LHCN-M2 (cell line): Measurements from ENCODE around the gene RSPH1. TPM values are rescaled to one million over a fixed set of nuclear protein-coding genes. Genes with fewer than 3 reads are reported as not detected.

ENCODE experiments used
- DNase-seq: peaks from one replicate; pipeline ENCODE4 v3.0.0-alpha.2; 2012; ENCODE audit warnings: low read depth
- total RNA-seq: library from RNA; depleted of rRNA; stranded (reverse); fragments of >200 nt; gene quantifications from 2 replicates; pipeline ENCODE4 v1.2.3, GENCODE V29; 2014

The RSPH1 gene
- total RNA-seq, 1 experiment from 2014 or later = not detected

DNA sequence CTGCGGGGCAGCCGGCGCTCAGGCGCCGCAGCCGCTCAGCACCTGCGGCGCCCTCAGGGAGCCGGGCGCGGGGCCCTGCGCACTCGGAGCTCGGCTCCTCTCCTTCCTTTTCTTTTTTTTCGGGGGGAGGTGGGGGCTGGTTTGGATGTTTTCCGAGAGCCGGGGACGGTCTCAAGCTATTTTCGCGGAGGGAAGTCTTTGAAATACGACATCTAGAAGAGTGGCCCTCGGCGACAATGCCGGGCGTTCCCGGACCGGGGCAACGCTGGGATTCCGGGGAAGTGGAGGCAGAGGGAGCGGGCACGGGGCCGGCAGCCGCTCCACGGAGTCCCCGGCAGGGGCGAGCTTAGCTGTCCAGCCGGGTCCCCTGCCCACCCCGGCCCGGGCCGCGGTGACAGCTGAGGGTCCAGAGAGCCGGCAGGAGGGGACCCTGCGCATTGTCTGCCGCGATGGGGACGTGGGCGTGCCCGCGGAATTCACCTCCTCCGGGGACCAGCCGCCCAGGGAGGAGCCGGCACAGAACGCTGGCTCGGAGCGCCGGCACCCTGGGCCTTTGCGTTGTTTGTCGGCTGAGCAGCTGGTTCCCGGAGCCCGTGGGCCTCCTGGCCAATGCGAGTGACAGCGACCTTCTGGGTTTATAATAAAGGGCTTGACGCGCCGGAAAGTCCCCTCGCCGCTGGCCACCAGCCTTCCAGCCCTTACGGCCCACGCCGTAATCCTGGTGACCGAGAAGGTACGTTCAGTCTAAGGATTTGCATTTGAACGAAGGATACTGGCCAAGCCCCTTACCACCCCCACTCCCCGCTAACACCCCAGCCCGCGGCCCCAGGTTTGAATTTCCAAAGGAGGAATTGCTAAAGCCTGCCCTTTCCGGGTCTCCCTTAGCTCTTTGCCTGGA lies 18.2 kb upstream of the RSPH1 start:
- DNase-seq = no peak

DNA sequence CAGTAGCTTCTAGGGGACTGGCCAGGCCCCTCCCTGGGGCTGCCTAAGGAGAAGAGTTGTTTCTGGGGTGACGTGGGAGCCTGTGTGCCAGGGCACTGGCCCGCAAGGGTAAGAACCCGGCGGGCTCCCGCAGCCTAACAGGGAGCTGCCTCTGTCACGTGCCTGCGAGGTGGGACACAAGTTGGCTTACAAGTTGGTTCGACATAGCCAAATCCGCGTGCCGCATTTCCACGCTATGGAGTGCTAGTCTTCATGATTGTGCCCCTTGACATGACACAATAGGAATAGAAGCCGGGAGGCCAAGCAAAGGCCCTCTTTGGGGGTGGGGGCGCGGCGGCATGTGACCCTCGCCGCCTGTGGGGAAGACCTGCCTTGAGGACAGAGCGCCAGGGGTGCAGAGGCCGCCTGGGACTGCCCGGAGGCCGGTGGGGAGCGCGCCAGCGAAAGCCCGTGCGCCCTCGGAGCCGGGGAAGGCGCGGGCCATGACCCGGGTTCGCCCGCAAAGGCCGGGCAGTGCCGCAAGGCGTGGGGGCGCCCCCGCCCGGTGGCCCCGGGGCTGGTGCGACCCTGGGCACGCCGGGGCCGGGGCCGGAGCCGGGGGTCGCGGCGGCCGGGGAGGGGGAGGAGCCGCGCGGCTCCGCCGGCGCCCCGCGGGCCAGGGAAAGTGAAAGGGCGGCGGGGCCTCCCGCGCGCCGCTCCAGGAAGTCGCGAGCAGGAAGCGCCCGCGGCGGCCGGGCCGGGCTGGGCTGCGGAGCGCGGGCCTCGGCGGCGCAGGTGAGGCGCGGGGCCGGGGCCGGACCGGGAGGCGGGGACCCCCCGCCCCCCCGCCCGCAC lies 17.3 kb upstream of the RSPH1 start, which contains the start of gene SLC37A1:
Gene SLC37A1, plus strand, starts transcription at position 702 of the 834 bp plus-strand sequence. CDS start 4,603 bp downstream, outside the sequence.
- DNase-seq = no peak

DNA sequence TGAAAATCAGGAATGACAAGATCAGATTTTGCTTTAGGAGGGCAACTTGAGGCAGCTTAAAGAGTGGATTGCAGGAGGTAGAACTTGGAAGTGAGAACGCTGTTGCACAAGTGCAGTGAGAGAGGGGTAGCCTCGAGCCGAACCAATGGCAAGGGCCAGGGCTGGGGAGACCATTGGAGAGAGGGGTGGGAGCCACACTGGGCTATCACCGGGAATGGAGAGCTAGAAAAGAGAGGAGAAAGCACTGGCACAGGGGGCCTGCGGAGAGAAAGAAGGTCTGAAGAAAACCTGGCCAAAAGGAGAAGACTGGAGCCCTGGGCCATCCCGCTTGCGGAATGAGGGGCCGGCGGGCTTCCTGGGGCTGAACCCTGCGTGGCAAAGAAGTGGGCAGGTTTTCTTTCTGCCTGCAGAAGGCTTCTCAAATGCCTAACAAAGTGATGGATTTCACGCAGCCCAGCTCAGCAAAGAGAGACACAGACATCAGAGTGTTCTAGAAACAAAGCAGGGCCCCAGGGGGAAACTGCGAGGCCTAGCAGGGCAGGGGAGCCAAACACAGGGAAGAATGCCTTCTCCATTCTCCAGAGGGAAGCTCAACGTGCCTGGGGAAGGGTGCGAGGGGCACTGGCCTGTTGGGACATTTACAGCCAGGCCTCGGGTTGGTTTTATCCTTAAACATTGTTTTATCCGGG lies 16.5 kb upstream of the RSPH1 start:
- DNase-seq = no peak

DNA sequence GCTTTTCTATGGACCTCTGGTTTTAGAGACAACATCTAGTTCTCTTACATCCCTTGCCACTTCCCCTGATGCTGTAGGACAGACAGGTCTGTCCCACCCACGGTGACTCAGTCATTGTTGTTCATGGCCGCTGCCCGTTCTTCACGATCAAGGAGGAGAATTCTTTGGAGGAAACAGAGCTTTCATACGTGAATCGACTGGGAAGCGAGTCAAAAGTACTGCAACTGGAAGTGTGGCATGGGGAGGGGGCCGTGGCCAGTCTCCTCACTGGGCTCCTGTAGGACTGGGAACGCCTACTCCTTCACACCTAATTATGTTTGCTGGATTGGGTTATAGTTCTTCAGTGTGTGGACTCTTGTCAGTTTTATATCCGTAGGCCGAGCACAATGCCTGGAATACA lies 13.2 kb upstream of the RSPH1 start:
- no peak for DNase-seq

DNA sequence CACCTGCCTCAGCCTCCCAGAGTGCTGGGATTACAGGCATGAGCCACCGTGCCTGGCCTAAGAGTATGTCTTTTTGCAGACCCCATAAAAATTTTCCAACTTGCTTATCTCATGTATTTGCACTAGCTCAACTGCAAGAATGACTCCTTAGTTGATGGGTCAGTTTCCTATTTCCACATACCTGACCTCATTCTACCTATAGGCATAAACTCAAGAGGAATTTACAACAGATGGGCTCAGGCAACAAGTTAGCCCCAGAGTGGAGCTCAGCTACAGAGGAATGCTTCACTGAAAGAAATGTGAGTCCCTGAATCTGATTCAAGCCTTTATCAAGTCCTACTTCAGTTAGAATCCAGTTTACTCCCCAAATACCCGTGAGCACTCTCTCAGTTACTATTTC lies 12.3 kb upstream of the RSPH1 start:
- DNase-seq = no peak

DNA sequence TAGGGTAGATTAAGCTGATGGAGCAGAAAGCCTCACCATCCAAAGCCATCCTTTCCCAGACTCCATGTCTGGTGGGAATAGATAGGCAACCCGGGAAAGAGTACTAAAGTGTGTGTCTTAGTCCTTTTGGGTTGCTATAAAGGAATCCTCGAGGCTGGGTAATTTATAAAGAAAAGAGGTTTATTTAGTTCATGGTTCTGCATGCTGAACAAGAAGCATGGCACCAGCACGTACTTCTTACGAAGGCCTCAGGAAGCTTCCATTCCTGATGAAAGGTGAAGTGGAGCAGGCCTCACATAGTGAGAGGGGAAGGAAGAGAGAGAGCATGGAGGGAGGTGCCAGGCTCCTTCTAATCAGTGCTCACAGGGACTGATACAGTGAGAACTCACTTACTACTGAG lies 11.4 kb upstream of the RSPH1 start:
- no peak for DNase-seq

DNA sequence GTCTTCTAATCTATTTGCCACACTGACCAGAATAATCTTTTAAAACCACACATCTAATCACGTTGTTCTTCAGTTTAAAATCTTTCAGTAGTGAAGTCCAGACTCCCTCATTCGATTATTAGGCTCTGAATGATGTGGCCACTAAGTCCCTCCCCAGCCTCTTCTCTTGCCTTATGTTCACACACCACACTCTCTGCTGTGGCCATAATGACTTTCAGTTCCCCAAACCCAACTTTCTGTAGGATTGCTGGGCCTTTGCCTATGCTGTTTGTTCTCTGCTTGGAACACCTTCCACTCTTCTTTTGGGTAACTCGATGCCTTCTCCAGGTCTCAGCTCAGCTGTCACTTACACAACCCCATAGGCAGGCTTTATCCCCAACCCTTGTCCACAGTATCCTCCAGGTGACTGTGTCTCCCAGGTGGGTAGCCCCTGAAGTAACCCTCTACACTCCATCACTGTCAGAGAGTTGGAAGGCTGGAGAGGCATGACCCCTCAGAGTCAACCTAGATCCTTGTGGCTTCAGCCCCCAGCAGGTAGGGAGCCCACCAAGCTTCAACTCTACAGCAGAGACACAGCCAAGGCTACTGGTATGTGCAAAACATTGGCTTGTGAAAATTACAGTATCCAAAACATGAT lies 9.2 kb upstream of the RSPH1 start:
- DNase-seq = no peak

DNA sequence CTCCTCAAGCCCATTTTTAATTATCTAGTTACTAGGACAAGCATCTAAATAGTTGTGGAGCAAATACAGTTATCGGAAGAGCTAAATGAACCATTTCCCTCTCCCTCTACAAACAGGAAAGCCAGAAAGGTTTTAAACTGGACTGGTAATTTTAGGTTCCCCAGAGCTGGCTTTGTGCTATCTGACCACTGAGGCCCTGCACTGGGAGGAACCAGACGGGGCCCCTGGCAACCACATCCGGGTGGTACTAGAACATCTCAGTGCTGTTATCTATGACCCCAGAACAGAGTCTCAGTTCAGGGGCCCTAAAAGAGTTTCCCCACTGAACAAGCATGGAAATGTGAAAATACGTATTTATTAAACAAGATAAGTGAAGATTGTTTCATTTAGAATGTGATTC lies 7.7 kb upstream of the RSPH1 start:
- DNase-seq = no peak

DNA sequence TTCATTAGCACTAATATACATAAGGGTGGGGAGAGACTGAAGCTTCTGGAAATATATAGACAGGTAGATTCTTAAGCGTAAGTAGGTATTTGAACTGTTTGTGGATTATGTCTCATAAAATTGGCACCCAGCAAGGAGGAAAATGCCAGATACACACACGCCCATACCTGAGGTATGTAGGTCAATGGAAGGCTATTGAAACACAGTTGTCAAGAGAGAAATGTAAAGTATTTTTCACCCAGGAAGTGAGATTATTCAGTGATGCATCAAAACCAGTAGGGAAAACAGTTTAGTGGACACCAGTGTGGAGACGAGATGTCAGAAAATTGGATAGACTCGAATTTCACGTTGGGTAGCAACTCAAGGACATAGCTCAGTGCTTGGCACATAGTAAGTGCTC lies 4.7 kb upstream of the RSPH1 start:
- DNase-seq = no peak

DNA sequence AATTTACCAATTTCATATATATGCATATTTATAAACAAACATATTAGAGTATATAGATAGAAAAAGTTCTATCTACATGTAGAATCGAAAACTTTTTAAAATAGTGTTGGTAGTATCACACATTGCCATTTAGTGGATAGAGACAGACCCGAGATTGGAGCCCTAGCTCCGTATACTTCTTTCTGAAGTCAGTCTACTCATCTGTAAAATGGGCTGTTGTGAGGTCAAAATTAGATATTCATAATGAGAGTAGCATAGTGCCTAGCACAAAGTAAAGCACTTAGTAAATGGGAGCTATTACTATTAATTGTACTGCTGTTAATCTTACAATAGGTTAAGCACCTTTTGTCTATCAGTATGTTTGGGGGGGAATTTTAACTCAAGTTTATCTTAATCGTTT lies 4.2 kb upstream of the RSPH1 start:
- no peak for DNase-seq

DNA sequence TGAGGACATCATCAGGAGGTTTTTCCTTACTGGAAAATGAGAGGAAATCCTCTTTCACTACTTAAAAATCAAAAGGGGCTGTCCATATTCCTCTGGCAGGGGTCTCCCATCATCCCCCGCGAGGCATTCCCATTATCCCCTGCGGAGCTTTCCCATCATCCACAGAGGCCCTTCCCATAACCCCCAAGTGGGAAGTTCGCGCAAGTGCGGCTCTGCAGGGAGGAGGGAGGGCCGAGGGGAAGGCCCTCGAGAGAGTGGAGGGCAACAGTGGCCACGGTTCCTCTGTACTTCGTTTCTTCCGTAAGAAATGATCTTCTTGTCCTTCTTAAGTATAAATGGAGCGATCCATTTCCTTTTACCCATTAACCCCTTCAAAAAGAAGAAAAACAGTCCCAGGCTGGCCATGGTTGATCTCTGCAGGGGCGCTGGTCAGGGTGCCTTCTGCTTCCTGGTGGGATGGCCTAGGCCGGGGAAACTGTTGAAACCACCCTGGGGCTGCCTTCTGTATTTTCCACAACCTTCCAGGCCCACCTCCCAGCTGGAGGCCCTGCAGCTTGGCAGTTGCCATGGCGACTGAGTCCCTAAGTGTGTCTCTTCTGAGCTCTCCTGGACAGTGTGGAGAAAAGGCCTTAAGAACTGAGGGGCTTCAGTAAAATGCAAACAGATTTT lies 3.6 kb upstream of the RSPH1 start:
- no peak for DNase-seq

DNA sequence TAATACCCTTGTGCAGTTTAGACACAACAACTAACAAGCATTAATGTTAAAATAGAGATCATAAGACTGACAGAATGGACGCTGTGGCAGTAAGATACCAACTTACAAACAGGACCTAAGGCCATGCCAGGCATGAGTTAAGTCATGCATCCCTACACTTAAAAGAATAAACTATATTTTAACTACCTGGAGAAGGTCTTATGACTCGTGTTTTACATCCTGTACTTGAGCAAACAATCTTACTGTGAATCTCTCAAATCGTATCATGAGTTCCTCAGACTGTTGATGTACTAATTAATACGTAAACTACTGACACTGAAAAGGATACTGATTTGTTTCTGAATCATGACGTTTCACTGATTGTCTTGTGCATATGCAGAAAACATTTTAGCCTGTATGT lies 2.0 kb upstream of the RSPH1 start:
- no peak for DNase-seq

DNA sequence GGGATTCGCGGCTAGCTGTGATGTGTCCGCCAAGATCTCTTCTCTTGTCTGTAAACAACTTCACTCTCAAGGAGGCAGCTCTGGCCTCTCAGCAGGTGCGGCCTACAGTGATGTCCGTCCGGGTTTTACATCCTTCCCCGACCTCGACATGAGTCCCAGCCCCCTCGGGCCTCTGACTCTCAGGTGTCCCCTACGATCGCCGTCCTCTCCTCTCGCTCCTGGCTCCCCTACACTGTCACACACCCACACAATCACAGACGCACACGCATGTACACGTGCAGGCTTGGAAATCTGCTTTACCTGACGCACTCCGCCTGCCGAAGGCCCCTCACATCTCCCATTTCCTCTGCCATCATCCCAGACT lies 797 bp upstream of the RSPH1 start:
- DNase-seq = no peak

DNA sequence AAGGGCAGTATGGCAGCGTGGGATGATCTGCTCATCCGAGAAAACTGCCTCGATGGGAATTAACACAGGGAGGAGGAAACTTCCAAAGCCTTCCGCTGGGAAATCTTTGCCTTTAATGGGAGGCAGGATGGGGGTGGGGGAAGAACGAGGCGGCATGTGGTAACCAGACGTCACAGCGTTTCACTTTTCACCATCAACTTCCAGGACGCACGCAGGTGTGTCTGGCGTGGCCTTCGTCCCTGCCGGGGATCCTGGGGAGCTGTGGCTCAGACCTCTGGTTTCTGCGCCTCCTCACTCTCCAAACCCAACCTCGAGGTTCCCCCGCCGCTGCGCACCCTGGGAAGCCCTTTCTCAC lies 282 bp downstream of the RSPH1 start:
- DNase-seq = no peak

DNA sequence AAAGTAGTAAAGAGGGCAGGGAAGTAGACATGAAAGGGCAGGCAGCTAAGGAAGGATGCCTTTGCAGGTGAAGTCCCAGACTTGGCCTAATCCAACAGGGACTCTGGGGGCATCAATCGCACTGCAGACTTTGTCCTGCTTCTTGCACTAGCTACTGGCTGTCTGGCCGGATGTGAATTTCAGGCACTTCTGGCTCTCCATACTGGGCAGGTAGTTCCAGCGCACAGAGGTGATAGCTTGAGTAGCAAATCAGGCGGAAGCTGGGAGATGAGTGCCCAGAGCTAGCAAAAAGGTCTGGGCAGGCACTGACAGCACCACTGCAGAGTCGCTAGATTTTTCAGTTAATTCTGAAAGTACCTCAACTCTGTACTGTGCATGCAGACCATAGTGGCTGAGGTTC lies 997 bp downstream of the RSPH1 start:
- no peak for DNase-seq

DNA sequence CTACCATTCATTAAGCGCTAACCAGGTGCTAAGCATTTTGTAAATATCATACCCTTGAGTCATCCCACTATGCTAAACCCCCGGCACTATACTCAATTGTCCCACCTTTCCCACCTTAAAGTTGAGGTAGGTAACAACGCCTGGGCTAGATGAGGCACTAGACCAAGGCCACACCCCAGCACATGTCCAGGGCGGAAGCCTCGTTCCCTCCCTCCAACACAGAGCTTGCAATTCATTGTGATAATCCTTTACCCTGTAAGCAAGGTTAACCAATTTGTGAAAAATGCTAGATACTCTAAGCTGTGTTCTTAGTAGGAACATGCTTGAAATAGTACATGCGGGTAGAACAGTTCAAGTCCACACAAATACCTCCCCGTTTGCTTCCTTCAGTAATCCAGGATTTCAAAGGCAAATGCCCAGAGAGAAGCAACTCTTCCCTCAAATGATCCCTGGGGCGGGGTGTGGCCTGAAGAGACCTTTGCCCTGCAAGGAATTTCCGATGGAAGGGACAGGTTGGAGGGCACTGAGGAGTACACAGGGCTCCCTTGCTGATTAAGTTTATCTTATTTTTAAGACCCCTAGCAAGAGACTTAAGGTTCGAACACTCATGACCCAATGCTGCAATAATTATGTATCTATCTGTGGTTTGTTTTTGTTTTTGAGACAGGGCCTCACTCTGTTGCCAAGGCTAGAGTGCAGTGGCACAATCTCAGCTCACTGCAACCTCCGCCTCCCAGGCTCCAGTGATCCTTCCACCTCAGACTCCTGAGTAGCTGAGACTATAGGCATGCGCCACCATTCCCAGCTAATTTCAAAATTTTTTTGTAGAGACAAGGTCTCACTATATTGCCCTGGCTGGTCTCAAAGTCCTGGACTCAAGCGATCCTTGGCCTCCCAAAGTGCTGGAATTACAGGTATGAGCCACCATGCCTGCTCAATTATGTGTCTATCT lies 2.6 kb downstream of the RSPH1 start:
- no peak for DNase-seq

DNA sequence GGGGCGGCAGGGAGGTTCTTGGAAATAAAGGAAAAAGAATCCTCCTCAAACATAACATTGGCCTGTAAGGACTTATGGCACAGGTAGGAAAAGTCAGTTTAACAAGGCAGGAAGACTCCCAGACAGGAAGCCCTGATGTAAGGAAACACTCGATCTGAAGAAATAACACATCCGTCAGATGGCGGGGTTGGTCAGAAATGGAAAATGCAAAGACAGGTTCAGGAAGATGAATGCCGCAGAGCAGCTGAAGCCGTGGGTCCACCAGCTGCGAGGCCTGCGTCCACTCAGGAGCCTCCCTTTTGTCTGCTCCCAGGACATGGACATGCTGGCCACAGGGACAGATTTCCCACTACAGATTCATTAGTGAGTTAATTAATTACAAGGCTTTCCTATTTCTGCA lies 3.8 kb downstream of the RSPH1 start:
- no peak for DNase-seq

DNA sequence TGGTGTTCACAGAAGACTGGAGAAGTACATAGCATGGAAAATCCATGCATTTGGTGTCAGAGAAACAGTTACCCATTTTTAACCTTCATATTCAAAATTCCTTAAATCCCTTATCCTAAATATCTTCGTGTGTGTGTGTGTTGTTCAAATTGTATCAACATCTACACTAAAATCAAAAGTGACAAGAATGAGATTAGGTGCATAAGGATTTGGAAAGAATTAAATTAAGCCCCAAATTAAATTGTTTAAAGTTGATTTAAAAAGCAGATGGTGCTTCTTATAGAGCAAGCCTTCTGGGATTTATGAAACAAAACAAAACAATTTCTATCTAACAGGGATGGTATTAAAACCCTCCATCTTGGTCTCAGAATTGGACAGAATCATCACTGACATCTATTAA lies 4.7 kb downstream of the RSPH1 start:
- DNase-seq = no peak

DNA sequence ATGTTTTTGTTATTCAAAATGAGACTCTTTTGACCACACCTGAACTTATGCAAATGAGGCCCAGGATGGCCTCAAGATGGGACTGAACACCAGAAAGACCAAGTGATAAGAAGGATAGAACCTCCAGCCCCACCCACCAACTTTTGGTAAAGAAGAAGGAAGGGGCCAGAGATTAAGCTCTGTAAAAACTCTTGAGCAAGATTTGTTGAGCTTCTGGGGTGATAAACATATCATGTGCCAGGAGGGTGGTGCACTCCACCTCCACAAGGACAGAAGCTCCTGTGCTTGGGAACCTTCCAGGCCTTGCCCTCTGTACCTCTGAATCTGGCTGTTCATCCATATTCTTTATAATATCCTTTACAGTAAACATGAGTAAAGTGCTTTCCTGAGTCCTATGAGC lies 5.3 kb downstream of the RSPH1 start:
- DNase-seq = no peak

DNA sequence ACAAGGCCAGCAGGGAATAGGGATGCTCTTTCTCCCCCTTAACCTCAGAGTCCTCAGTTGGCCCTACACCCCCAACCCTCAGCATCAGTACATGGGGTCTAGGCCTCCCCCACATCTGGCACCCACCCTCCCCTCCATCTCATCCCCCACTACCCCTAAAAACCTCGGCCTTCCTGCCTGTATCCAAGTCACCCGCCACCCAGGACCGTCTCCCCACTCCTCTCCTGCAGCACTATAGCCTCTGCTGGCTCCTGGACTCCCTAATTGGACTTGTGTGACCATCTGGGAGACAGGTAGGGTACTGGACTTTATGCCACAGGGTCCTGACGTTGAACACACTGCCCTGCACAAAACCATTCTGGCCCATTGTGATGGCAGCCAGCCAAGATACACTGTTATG lies 6.0 kb downstream of the RSPH1 start:
- DNase-seq = no peak
